Neural crest cell (in vitro differentiated cells): ENCODE measurements around the gene FOXC1. TPM values are rescaled to one million over a fixed set of nuclear protein-coding genes. Genes with fewer than 3 reads are reported as not detected.

Source experiments
- DNase-seq: peaks from one replicate; pipeline ENCODE4 v3.0.0; 2021; ENCODE audit warnings: low read depth, mixed read lengths, low spot score
- H3K27ac Mint-ChIP-seq: one replicate; pipeline ENCODE4 v1.8.0; 2021; ENCODE audit warnings: mild to moderate bottlenecking, mixed read lengths; ENCODE audit not compliant: unreplicated experiment
- H3K27me3 Mint-ChIP-seq: 2 replicates; pipeline ENCODE4 v1.8.0; 2021; ENCODE audit warnings: low read depth, mild to moderate bottlenecking, mixed read lengths
- H3K36me3 Mint-ChIP-seq: 2 replicates; pipeline ENCODE4 v1.8.0; 2021; ENCODE audit warnings: low read depth, mild to moderate bottlenecking, mixed read lengths
- H3K4me1 Mint-ChIP-seq: 2 replicates; pipeline ENCODE4 v1.8.0; 2021; ENCODE audit warnings: mixed read lengths
- H3K4me3 Mint-ChIP-seq: one replicate; pipeline ENCODE4 v1.8.0; 2021; ENCODE audit warnings: mild to moderate bottlenecking, mixed read lengths
- H3K9me3 Mint-ChIP-seq: 2 replicates; pipeline ENCODE4 v1.8.0; 2021; ENCODE audit warnings: mixed read lengths
- total RNA-seq: library from RNA; stranded (reverse); gene quantifications from 2 replicates; pipeline ENCODE4 v1.2.1, GENCODE V29; 2021
- TF ChIP-seq, protein P1 (sequence below): fragments of 200-600 bp; sonication (generic); conservative IDR thresholded peaks from 2 replicates; pipeline ENCODE4 v1.5.0; 2021; ENCODE audit warnings: antibody characterized with exemption, mild to moderate bottlenecking

Gene FOXC1
- total RNA-seq, 1 donor from 2014 or later = 1.7 TPM

GRCh38 chr6:1630212-1630770, 20.6 kb downstream of the FOXC1 start:
- Mint-ChIP-seq H3K36me3 (no peaks in the 10 kb centered on the region), H3K4me3 (no peak overlapping the region), H3K4me1 (peaks cover 24% of the 10 kb centered on the region), H3K9me3 (no peaks in the 10 kb centered on the region), H3K27ac (no peak overlapping the region), H3K27me3 (peaks cover 59% of the 10 kb centered on the region)
- DNase-seq = no peak
- TF ChIP-seq, protein P1, sequence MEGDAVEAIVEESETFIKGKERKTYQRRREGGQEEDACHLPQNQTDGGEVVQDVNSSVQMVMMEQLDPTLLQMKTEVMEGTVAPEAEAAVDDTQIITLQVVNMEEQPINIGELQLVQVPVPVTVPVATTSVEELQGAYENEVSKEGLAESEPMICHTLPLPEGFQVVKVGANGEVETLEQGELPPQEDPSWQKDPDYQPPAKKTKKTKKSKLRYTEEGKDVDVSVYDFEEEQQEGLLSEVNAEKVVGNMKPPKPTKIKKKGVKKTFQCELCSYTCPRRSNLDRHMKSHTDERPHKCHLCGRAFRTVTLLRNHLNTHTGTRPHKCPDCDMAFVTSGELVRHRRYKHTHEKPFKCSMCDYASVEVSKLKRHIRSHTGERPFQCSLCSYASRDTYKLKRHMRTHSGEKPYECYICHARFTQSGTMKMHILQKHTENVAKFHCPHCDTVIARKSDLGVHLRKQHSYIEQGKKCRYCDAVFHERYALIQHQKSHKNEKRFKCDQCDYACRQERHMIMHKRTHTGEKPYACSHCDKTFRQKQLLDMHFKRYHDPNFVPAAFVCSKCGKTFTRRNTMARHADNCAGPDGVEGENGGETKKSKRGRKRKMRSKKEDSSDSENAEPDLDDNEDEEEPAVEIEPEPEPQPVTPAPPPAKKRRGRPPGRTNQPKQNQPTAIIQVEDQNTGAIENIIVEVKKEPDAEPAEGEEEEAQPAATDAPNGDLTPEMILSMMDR = no peak

DNA sequence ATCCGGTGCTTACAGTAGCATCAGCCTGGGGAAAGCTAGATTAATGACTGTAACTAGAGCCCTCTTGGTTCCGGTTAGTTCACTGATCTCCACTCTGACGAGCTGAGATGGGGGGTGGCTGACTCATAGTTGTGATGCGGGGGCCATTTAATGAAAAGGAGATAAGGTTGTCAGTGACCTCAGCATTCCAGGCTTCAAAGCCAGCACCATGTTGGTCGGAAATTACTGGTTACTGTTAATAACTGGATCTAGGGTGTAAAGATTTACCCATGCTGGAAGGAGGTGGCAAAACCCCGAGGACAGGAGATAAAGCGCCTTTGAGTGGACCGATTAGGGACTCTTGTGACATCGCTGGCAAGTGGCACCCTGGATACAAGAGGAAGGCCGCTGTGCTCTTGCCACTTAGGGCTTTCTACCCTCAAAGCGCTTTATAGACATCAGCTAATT, 21.1 kb downstream of the FOXC1 start:
- Mint-ChIP-seq H3K4me1 (peaks cover 26% of the 10 kb centered on the region), H3K27me3 (peaks cover 54% of the 10 kb centered on the region), H3K27ac (no peak overlapping the region), H3K36me3 (no peaks in the 10 kb centered on the region), H3K9me3 (no peaks in the 10 kb centered on the region), H3K4me3 (no peak overlapping the region)
- TF ChIP-seq, protein P1 = no peak
- no peak for DNase-seq

GRCh38 chr6:1631251-1631650, 21.5 kb downstream of the FOXC1 start:
- Mint-ChIP-seq H3K9me3 (no peaks in the 10 kb centered on the region), H3K36me3 (no peaks in the 10 kb centered on the region), H3K27ac (no peak overlapping the region), H3K27me3 (peaks cover 50% of the 10 kb centered on the region), H3K4me3 (no peak overlapping the region), H3K4me1 (peaks cover 26% of the 10 kb centered on the region)
- TF ChIP-seq, protein P1 = no peak
- DNase-seq = no peak

- TF ChIP-seq, protein P1 = no peak
- H3K27ac Mint-ChIP-seq = no peak overlapping the region
Observed at GRCh38 chr6:1633366-1634021, 23.8 kb downstream of the FOXC1 start.

DNA sequence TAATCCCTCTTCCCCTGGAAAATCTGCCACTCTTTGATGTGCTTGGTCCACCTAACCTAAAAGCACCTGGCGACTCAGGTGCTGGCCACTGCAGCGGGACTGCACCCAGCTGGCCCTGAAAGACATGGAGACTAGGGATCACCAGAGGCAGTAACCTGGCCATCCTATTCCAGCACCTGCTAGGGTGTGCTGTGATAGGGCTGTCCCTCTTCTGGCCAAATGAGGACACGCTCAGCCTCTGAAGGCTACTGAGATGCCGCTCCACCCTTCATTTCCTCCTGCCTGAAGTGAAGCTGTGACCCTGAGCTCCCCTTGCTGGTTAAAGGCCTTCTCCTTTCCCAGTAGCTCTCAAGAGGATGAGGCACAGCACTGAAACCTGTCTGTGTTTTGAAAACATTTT, 24.4 kb downstream of the FOXC1 start:
- H3K9me3 Mint-ChIP-seq = no peaks in the 10 kb centered on the region
- H3K27ac Mint-ChIP-seq = no peak overlapping the region
- TF ChIP-seq, protein P1 = no peak
- no peaks in the 10 kb centered on the region for H3K36me3 Mint-ChIP-seq
- no peak overlapping the region for H3K4me3 Mint-ChIP-seq
- peaks cover 21% of the 10 kb centered on the region for H3K27me3 Mint-ChIP-seq
- H3K4me1 Mint-ChIP-seq = peaks cover 21% of the 10 kb centered on the region
- no peak for DNase-seq

More at GRCh38 chr6:1633366-1634021, 23.8 kb downstream of the FOXC1 start:
- peaks cover 27% of the 10 kb centered on the region for H3K27me3 Mint-ChIP-seq
- no peaks in the 10 kb centered on the region for H3K9me3 Mint-ChIP-seq
- no peak for DNase-seq
- no peaks in the 10 kb centered on the region for H3K36me3 Mint-ChIP-seq
- H3K4me1 Mint-ChIP-seq = peaks cover 23% of the 10 kb centered on the region
- no peak overlapping the region for H3K4me3 Mint-ChIP-seq
